BJ (cell line): ENCODE measurements around the gene HNRNPH3. TPM values are rescaled to one million over a fixed set of nuclear protein-coding genes. Genes with fewer than 3 reads are reported as not detected.

Source experiments
- CTCF ChIA-PET: fragments of 350-600 bp; formaldehyde crosslinking; extraction: SDS; loops from one replicate; lab custom pipeline; 2021; ENCODE audit warnings: antibody characterized with exemption, inconsistent platforms; lab: Yijun Ruan, JAX
- POLR2A ChIA-PET: fragments of 300-600 bp; sonication (Branson Sonifier 250); formaldehyde crosslinking; extraction: SDS; loops from one replicate; lab custom pipeline; 2021; ENCODE audit warnings: antibody characterized with exemption; lab: Charles Lee
- DNase-seq: peaks from one replicate; pipeline ENCODE4 v3.0.0-alpha.2; 2011; ENCODE audit warnings: low read depth
- H3K27me3 ChIP-seq: 2 replicates; pipeline ENCODE4 v1.6.0; 2011; ENCODE audit warnings: low read length; ENCODE audit not compliant: control insufficient read depth, insufficient read depth
- H3K36me3 ChIP-seq: 2 replicates; pipeline ENCODE4 v1.5.1; 2011; ENCODE audit warnings: low read length; ENCODE audit not compliant: control insufficient read depth, insufficient read depth
- H3K4me3 ChIP-seq: 2 replicates; pipeline ENCODE4 v1.5.1; 2011; ENCODE audit warnings: low read depth, mild to moderate bottlenecking, control low read depth, low read length
- polyA plus RNA-seq: library from polyadenylated mRNA; depleted of rRNA; stranded (reverse); fragments of >200 nt; gene quantifications from 2 replicates; pipeline ENCODE4 v1.2.3, GENCODE V29; 2011
- TF ChIP-seq, protein P1 (sequence below): IDR thresholded peaks from 2 replicates; pipeline ENCODE4 v1.5.1; 2011; ENCODE audit warnings: low read depth, mild to moderate bottlenecking, control low read depth, inconsistent platforms, low read length, moderate library complexity; ENCODE audit not compliant: insufficient read depth

HNRNPH3 gene
- polyA plus RNA-seq, 1 experiment, result 27.7 TPM

DNA sequence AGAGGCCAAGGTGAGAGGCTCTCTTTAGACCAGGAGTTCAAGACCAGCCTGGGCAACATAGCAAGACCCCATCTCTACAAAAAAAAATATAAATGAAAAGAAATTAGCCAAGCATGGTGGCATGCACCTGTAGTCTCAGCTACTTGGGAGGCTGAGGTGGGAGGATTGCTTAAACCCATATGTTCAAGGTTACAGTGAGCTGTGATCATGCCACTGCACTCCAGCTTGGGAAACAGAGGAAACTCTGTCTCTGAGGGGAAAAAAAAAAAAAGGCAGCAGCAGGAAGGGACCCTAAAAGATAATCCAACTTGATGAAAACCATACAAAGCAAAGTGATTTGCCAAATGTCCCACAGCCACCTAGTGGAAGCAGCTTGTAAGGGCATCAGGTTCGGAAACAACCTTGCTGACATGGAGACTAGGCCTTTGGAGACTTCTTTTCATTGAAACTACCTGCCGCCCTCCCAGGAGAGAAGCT, 16.4 kb downstream of the HNRNPH3 start:
- ChIA-PET CTCF (interaction anchor here (0.6 to 2.3 kb wide), 14 partner anchors 9 to 346 kb away, joined by 3 to 18 read pairs (median 4); partner anchors contain the start of genes HNRNPH3 and PBLD), POLR2A (interaction anchor here (0.6 kb wide), 1 partner anchor 395 kb away, joined by 4 read pairs; no protein-coding TSS in a partner anchor)
- H3K27me3 ChIP-seq, result no peaks in the 10 kb centered on the region
- no peak for DNase-seq
- H3K4me3 ChIP-seq, result no peak overlapping the region
- TF ChIP-seq, protein P1, sequence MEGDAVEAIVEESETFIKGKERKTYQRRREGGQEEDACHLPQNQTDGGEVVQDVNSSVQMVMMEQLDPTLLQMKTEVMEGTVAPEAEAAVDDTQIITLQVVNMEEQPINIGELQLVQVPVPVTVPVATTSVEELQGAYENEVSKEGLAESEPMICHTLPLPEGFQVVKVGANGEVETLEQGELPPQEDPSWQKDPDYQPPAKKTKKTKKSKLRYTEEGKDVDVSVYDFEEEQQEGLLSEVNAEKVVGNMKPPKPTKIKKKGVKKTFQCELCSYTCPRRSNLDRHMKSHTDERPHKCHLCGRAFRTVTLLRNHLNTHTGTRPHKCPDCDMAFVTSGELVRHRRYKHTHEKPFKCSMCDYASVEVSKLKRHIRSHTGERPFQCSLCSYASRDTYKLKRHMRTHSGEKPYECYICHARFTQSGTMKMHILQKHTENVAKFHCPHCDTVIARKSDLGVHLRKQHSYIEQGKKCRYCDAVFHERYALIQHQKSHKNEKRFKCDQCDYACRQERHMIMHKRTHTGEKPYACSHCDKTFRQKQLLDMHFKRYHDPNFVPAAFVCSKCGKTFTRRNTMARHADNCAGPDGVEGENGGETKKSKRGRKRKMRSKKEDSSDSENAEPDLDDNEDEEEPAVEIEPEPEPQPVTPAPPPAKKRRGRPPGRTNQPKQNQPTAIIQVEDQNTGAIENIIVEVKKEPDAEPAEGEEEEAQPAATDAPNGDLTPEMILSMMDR, result peak; percentile 81
- H3K36me3 ChIP-seq, result peaks cover 2% of the 10 kb centered on the region

DNA sequence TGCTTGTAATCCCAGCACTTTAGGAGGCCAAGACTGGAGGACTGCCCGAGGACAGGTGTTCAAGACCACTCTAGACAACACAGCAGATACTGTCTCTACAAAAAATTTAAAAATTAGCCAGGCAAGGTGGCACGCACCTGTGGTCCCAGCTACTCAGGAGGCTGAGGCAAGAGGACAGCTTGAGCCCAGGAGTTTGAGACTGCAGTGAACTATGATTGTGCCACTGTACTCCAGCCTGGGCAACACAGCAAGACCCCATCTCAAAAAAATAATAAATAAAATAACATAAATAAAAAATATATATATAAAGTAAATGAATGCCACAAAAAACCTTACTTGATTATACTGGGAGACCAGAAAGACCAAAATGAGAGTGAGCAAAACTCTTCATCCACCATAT, 21.7 kb downstream of the HNRNPH3 start:
- CTCF ChIA-PET, result no interaction called here
- TF ChIP-seq, protein P1, result no peak
- H3K36me3 ChIP-seq, result peaks cover 7% of the 10 kb centered on the region
- no peak for DNase-seq
- no peaks in the 10 kb centered on the region for H3K27me3 ChIP-seq
- no peak overlapping the region for H3K4me3 ChIP-seq
- POLR2A ChIA-PET, result no interaction called here

DNA sequence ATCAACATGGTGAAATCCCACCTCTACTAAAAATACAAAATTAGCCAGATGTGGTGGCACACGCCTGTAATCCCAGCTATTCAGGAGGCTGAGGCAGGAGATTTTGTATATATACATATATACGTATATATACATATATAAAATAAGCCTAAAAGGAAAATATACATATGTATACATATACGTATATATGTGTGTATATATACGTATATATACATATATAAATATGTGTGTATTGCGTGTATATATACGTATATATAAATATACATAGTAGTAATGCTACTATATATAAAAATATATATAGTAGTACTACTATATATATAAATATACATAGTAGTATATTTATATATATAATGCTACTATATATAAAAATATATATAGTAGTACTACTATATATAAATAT, 27.3 kb downstream of the HNRNPH3 start:
- Histone ChIP-seq H3K36me3 (peaks cover 4% of the 10 kb centered on the region), H3K27me3 (no peaks in the 10 kb centered on the region), H3K4me3 (no peak overlapping the region)
- CTCF ChIA-PET, result no interaction called here
- TF ChIP-seq, protein P1, result no peak
- no peak for DNase-seq
- POLR2A ChIA-PET, result no interaction called here

DNA sequence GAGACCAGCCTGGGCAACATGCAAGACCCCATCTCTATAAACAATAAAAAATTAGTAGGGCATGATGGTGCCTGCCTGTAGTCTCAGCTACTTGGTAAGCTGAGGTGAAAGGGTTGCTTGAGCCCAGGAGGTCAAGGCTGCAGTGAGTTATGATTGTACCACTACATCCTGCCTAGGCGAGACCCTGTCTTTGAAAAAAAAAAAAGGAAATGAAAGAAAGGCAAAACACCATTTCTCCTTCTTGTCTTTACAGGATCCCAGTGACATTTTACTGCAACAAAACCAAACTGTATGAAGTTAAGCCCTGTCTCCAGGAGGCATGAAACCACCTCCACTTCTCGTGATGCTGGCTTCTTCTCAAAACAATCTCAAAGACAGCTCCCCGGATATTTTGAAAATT, 30.7 kb downstream of the HNRNPH3 start:
- no peak for DNase-seq
- H3K27me3 ChIP-seq, result no peaks in the 10 kb centered on the region
- H3K4me3 ChIP-seq, result no peak overlapping the region
- ChIA-PET POLR2A (no interaction called here), CTCF (interaction anchor here (2.0 to 3.2 kb wide), 2 partner anchors 10 to 14 kb away, joined by 9 to 18 read pairs; no protein-coding TSS in a partner anchor)
- TF ChIP-seq, protein P1, result no peak
- H3K36me3 ChIP-seq, result peaks cover 2% of the 10 kb centered on the region; the same call in 1 of the 2 replicates

DNA sequence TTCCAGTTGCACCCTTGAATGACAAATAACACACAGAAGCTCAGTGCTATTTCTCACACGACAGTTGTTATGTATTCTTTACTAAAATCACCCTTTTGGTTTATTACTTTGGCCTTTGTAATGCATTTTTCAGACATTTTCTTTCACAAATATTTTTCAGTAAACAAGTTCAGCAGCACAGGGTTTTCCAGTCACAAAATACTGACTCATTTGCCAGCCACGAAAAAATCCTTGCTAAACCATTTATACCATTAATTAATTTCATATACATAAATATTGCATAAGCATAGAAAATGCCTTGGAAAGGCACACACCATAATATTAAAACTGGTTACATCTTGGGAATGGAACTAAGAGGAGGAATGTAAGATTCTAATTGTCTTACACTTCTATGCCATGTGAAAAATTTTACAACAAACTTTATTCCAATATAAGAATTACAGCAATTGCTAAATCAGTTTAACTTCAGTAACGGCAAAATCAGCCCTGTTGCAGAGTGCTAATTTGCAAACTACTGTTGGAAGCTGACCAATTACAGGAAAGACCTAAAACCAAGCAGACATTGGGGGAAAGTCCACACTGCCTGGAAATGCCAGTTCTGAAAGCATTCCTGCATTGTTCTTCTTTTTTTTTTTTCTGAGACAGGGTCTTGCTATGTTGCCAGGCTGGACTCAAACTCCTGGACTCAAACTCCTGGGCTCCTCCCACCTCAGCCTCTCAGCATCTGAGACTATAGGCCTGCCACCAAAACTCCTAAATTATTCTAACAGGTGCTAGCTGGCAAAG, 32.4 kb downstream of the HNRNPH3 start:
- Histone ChIP-seq H3K4me3 (no peak overlapping the region), H3K27me3 (no peaks in the 10 kb centered on the region), H3K36me3 (peaks cover 2% of the 10 kb centered on the region; the same call in 1 of the 2 replicates)
- TF ChIP-seq, protein P1, result no peak
- ChIA-PET POLR2A (no interaction called here), CTCF (interaction anchor here (2.3 kb wide), 1 partner anchor 16 kb away, joined by 8 read pairs; no protein-coding TSS in a partner anchor)
- no peak for DNase-seq
